Subcutaneous adipose tissue (tissue), 4 donors: ENCODE data around the gene LRRC47. TPM values are rescaled to one million over a fixed set of nuclear protein-coding genes. Genes with fewer than 3 reads are reported as not detected.

ENCODE experiments used
- CTCF ChIP-seq: fragments of 450-650 bp; IDR thresholded peaks from one replicate; pipeline ENCODE4 v1.5.1; 2016; ENCODE audit warnings: low read depth, mild to moderate bottlenecking, control low read depth, antibody characterized with exemption, moderate library complexity
- total RNA-seq, 4 donors: library from RNA; depleted of rRNA; stranded (reverse); fragments of >200 nt; gene quantifications; one replicate each; pipeline ENCODE4 v1.1.0, GENCODE V29; 2016

LRRC47 gene
- total RNA-seq, 4 donors from 2014 or later = 17.7 to 42.0 (median 22.3) TPM

- TF ChIP-seq CTCF = no peak
Observed at GRCh38 chr1:3741566-3742438, 54.5 kb downstream of the LRRC47 start.

- no peak for TF ChIP-seq CTCF
Observed at GRCh38 chr1:3740752-3741151, 55.5 kb downstream of the LRRC47 start.

GRCh38 chr1:3740042-3740441, 56.3 kb downstream of the LRRC47 start:
- TF ChIP-seq CTCF = no peak

GRCh38 chr1:3738943-3739342, 57.4 kb downstream of the LRRC47 start:
- no peak for TF ChIP-seq CTCF

- no peak for TF ChIP-seq CTCF
Observed at GRCh38 chr1:3736708-3737107, 59.6 kb downstream of the LRRC47 start.

GRCh38 chr1:3736131-3736561, 60.2 kb downstream of the LRRC47 start:
- TF ChIP-seq CTCF = no peak

- TF ChIP-seq CTCF = no peak
Observed at GRCh38 chr1:3735688-3736087, 60.6 kb downstream of the LRRC47 start.
